HepG2 (cell line): ENCODE results near the gene CD34. TPM values are rescaled to one million over a fixed set of nuclear protein-coding genes. Genes with fewer than 3 reads are reported as not detected.

ENCODE experiments used
- ATAC-seq: fragments of 200-7000 bp; cut with Tn5 transposase; 3 replicates; pipeline ENCODE4 v1.9.1; 2020; ENCODE audit warnings: mild to moderate bottlenecking, moderate library complexity
- BruUV-seq: library from RNA; stranded (reverse); fragments of 400-500 nt; replicated peaks from 2 replicates; lab custom pipeline; 2021; lab: Mats Ljungman, UMichigan
- CTCF ChIA-PET: fragments of 300-600 bp; formaldehyde crosslinking; extraction: SDS; loops from one replicate; lab custom pipeline; 2021; ENCODE audit warnings: low total read pairs, inconsistent platforms, low intra/inter-chr PET ratio; lab: Yijun Ruan, JAX
- POLR2A ChIA-PET: fragments of 350-600 bp; sonication (Branson Sonifier 250); formaldehyde crosslinking; loops from one replicate; lab custom pipeline; 2020; ENCODE audit warnings: antibody characterized with exemption, inconsistent platforms; lab: Yijun Ruan, JAX
- DNase-seq: peaks from one replicate; pipeline ENCODE4 v3.0.0-alpha.2; 2015; ENCODE audit warnings: low spot score
- FAIRE-seq: peaks from 3 replicates; lab custom pipeline; 2011; peaks lifted over from hg19 to GRCh38; lab: Jason Lieb, UNC
- H2AFZ ChIP-seq: one replicate; pipeline ENCODE4 v1.6.1; 2011; ENCODE audit warnings: low read length, inconsistent platforms
- H3K27ac ChIP-seq: fragments of 300-600 bp; 3 replicates; pipeline ENCODE4 v1.8.0; 2011; ENCODE audit warnings: mixed run types, mild to moderate bottlenecking, mixed read lengths, low read length, inconsistent platforms; ENCODE audit not compliant: insufficient read depth; ENCODE audit errors: extremely low read length
- H3K27me3 ChIP-seq, 2 experiments: fragments of 200-600 bp in 1 of 2; 2 replicates in 1 of 2; 3 replicates in 1 of 2; pipeline versions ENCODE4 v1.6.0 to v1.8.0; 2011; ENCODE audit warnings: low read length in 2 of 2, mild to moderate bottlenecking in 2 of 2, moderate library complexity in 2 of 2, inconsistent platforms in 1 of 2; ENCODE audit not compliant: insufficient read depth in 2 of 2, control insufficient read depth in 1 of 2
- H3K36me3 ChIP-seq, 2 experiments: fragments of 200-600 bp in 1 of 2; replicated peaks in 1 of 2; 2 replicates in 1 of 2; 3 replicates in 1 of 2; pipeline versions ENCODE4 v1.5.1 to v1.8.0; 2011; ENCODE audit warnings: low read length in 2 of 2, inconsistent platforms in 1 of 2; ENCODE audit not compliant: insufficient read depth in 2 of 2, control insufficient read depth in 1 of 2
- H3K4me1 ChIP-seq: 2 replicates; pipeline ENCODE4 v1.5.1; 2012; ENCODE audit warnings: low read length, inconsistent platforms; ENCODE audit not compliant: insufficient read depth
- H3K4me2 ChIP-seq: 2 replicates; pipeline ENCODE4 v1.6.0; 2011; ENCODE audit warnings: low read depth, low read length, inconsistent platforms
- H3K4me3 ChIP-seq, 3 experiments: fragments of 200-600 bp in 1 of 3; sonication (generic), shearing (Covaris generic) in 1 of 3; replicated peaks in 1 of 3; 2 replicates each; pipeline ENCODE4 v1.5.1; 2011 to 2016; ENCODE audit warnings: low read length in 3 of 3, inconsistent platforms in 2 of 3, low read depth in 2 of 3, mild to moderate bottlenecking in 2 of 3, control low read depth in 1 of 3, mixed read lengths in 1 of 3; ENCODE audit not compliant: insufficient read depth in 1 of 3
- H3K79me2 ChIP-seq: one replicate; pipeline ENCODE4 v1.6.1; 2011; ENCODE audit warnings: low read length, inconsistent platforms; ENCODE audit not compliant: insufficient read depth
- H3K9ac ChIP-seq: 2 replicates; pipeline ENCODE4 v1.6.0; 2011; ENCODE audit warnings: mild to moderate bottlenecking, low read depth, low read length, inconsistent platforms; ENCODE audit not compliant: insufficient read depth
- H3K9me3 ChIP-seq: 2 replicates; pipeline ENCODE4 v1.5.1; 2012; ENCODE audit warnings: mild to moderate bottlenecking, low read length
- H4K20me1 ChIP-seq: 2 replicates; pipeline ENCODE4 v1.6.0; 2011; ENCODE audit warnings: inconsistent platforms, mild to moderate bottlenecking, low read length, moderate library complexity; ENCODE audit not compliant: insufficient read depth
- AKNA ChIP-seq: sonication (generic); formaldehyde crosslinking; IDR thresholded peaks from 2 replicates; pipeline ENCODE4 v1.4.0; 2020; ENCODE audit warnings: missing genetic modification reagents, borderline replicate concordance
- BHLHE40 ChIP-seq: IDR thresholded peaks from 2 replicates; pipeline ENCODE4 v1.6.1; 2011; ENCODE audit warnings: low read length, improper control_type of control experiment
- CREB1 ChIP-seq, 2 experiments: fragments of 450-650 bp in 1 of 2; IDR thresholded peaks; 2 replicates each; pipeline ENCODE4 v1.6.1; 2016 to 2017; ENCODE audit warnings: control low read depth in 1 of 2, mild to moderate bottlenecking in 1 of 2, missing compliant biosample characterization in 1 of 2, missing genetic modification characterization in 1 of 2
- KDM2A ChIP-seq: sonication (generic); formaldehyde crosslinking; IDR thresholded peaks from 2 replicates; pipeline ENCODE4 v1.4.0; 2020; ENCODE audit warnings: low read depth, missing genetic modification reagents, borderline replicate concordance
- NFE2L2 ChIP-seq: fragments of 150-350 bp; IDR thresholded peaks from 2 replicates; pipeline ENCODE4 v1.6.1; 2014; ENCODE audit warnings: low read length
- RXRB ChIP-seq: IDR thresholded peaks from 2 replicates; pipeline ENCODE4 v1.6.1; 2016; ENCODE audit warnings: borderline replicate concordance, missing genetic modification reagents, missing compliant biosample characterization
- TAF1 ChIP-seq: sonication (generic); formaldehyde crosslinking; IDR thresholded peaks from 2 replicates; pipeline ENCODE4 v1.4.0; 2020; ENCODE audit warnings: missing genetic modification reagents
- TCF7L2 ChIP-seq: IDR thresholded peaks from 2 replicates; pipeline ENCODE4 v1.6.1; 2011; ENCODE audit warnings: mild to moderate bottlenecking, low read depth, low read length, moderate library complexity
- ZNF503 ChIP-seq: sonication (generic); formaldehyde crosslinking; IDR thresholded peaks from 2 replicates; pipeline ENCODE4 v1.4.0; 2020; ENCODE audit warnings: missing genetic modification reagents
- ZNF841 ChIP-seq: sonication (generic); formaldehyde crosslinking; IDR thresholded peaks from 2 replicates; pipeline ENCODE4 v1.8.1; 2023; ENCODE audit warnings: missing genetic modification reagents, borderline replicate concordance
- in situ Hi-C: cut with HindIII; loops from 2 replicates; pipeline ENCODE4 v1.10.0; 2017; ENCODE audit warnings: low pct_unique_long_range_greater_than_20kb; ENCODE audit not compliant: extremely low pct_ligation_motif_present
- intact Hi-C: fragments of 100-400 bp; cut with micrococcal nuclease; formaldehyde crosslinking; loops from one replicate; pipeline ENCODE4 v1.10.0; 2022; ENCODE audit not compliant: unreplicated experiment
- polyA plus RNA-seq, 8 experiments: library from polyadenylated mRNA; depleted of rRNA in 3 of 8; stranded (reverse) in 7 of 8; unstranded in 1 of 8; fragments of >200 nt; fragmentation: Illumina TruSeq in 4 of 8; extraction: Trizol in 4 of 8; gene quantifications; 2 replicates each; pipeline versions ENCODE4 v1.2.1 to v1.2.3, GENCODE V29; 2011 to 2016; ENCODE audit warnings: low read depth in 4 of 8, missing spikeins in 1 of 8, mixed read lengths in 1 of 8; ENCODE audit not compliant: insufficient read depth in 1 of 8
- total RNA-seq, 5 experiments: library from RNA; depleted of rRNA; stranded (reverse); fragments of >200 nt; fragmentation: Illumina TruSeq; extraction: Trizol; gene quantifications; 2 replicates each; pipeline ENCODE4 v1.2.3, GENCODE V29; 2016; ENCODE audit warnings: low read depth in 1 of 5

The CD34 gene
- total and polyA plus RNA-seq, 2 of the 13 experiments (the other 11 are each of a cell fraction or from before 2014, with no cell fraction given), result not detected

- H4K20me1 ChIP-seq, result no peaks in the 10 kb centered on the region
- BruUV-seq, result no TSS peak
- intact Hi-C loops, result no loop called here
- TF ChIP-seq BHLHE40 (no peak), KDM2A (CRISPR knock-in tag) (no peak), ZNF503 (CRISPR knock-in tag) (no peak), TAF1 (CRISPR knock-in tag) (no peak), NFE2L2 (no peak), TCF7L2 (no peak), ZNF841 (CRISPR knock-in tag) (no peak), RXRB (CRISPR knock-in tag) (no peak), CREB1 (IDR thresholded peaks at IDR 0.05) (no peak), CREB1 (CRISPR knock-in tag; IDR thresholded peaks at IDR 0.05) (no peak), AKNA (CRISPR knock-in tag) (no peak)
- TF ChIP-seq, all 625 proteins: peak for 0
- H3K36me3 ChIP-seq, result no peaks in the 10 kb centered on the region
- in situ Hi-C loops, result no loop called here
- ATAC-seq (no peak), FAIRE-seq (no peak), DNase-seq (no peak)
- peaks cover 8% of the 10 kb centered on the region; the same call in 1 of the 2 replicates for H3K4me1 ChIP-seq
- no peak overlapping the region for H3K27ac ChIP-seq
- ChIA-PET POLR2A (no interaction called here), CTCF (no interaction called here)
- H3K27me3 ChIP-seq, result no peaks in the 10 kb centered on the region
- H2AFZ ChIP-seq, result no peak overlapping the region
- H3K4me2 ChIP-seq, result no peak overlapping the region
- H3K79me2 ChIP-seq, result no peaks in the 10 kb centered on the region
- H3K4me3 ChIP-seq, result no peak overlapping the region
- H3K9me3 ChIP-seq, result no peaks in the 10 kb centered on the region
- H3K9ac ChIP-seq, result no peak overlapping the region
Observed at GRCh38 chr1:207839083-207839413, 71.9 kb downstream of the CD34 start.
